ENCODE data around the gene TMEM59. TPM values are rescaled to one million over a fixed set of nuclear protein-coding genes. Genes with fewer than 3 reads are reported as not detected.
A peak's percentile ranks its signal among the peaks of the same experiment; 100 is the strongest.

The TMEM59 gene, protein sequence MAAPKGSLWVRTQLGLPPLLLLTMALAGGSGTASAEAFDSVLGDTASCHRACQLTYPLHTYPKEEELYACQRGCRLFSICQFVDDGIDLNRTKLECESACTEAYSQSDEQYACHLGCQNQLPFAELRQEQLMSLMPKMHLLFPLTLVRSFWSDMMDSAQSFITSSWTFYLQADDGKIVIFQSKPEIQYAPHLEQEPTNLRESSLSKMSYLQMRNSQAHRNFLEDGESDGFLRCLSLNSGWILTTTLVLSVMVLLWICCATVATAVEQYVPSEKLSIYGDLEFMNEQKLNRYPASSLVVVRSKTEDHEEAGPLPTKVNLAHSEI
- total RNA-seq (2022) (192 and 231 TPM in 2 replicates), Bru-seq, nascent RNA (percentile 78 among the genes with signal in this experiment), BruChase-seq, experiment 1, labeled RNA remaining after a 6-hour chase (percentile 90 among the genes with signal in this experiment), BruChase-seq, experiment 2, labeled RNA remaining after a 2-hour chase (percentile 84 among the genes with signal in this experiment)
- long read RNA-seq, full-length matches to known transcripts, result 311 of 467 reads
- long read RNA-seq, partial matches to known transcripts, result 126 of 467 reads
- long read RNA-seq, other reads (novel, unspliced or antisense), result 30 of 467 reads

DNA sequence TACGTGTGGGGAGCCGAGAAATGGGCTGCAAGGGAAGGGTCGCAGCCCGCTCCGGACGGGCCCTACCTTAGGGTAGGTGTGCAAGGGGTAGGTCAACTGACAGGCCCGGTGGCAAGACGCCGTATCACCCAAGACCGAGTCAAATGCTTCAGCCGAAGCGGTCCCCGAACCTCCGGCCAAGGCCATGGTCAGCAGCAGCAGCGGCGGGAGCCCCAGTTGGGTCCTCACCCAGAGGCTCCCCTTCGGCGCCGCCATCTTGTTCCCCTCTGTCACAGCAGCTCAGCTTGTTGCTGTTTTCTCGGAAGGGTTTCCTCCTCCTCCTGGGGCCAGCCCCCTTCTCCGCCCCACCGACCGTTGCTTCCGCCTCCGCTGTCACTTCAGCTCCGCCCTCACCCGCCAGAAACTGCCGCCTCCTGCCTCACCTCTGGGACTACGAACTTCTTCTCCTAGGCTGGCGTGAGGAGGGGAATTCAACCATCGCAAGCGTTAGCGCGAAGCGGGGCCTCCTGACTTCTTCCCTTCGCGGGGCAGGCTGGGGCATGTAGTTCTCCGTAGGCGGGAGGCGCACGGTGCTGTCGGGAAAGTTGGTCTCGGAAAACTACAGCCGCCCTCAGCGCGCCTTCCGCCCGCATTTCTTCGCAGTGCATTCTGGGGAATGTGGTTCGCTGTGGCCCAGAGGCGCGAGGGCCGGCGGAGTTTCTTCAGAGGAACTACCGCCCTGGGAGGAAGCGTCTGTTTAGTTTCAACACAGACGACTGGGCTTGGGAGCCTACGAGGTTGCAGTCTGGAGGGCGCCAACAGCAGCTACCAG, at the start of gene TMEM59, which contains the start of gene TCEANC2:
Gene TMEM59, minus strand, starts transcription at position 271 of the 811 bp plus-strand sequence. Its CDS starts 16 bp downstream, at position 255.
Gene TCEANC2, plus strand, starts transcription at position 675 of the 811 bp plus-strand sequence. CDS start 815 bp downstream, outside the sequence.
- peak; percentile 99 for DNase-seq (ENCODE audit: unreplicated experiment)
- H3K4me3 Mint-ChIP-seq (ENCODE audit: unreplicated experiment), result no peak within 1 kb of the TSS
- H3K27me3 Mint-ChIP-seq (ENCODE audit: insufficient read depth, unreplicated experiment), result no peaks in the 10 kb centered on the region
- H3K4me1 Mint-ChIP-seq (ENCODE audit: insufficient read depth, unreplicated experiment), result peaks cover 13% of the 10 kb centered on the region
- no peak within 1 kb of the TSS for H3K27ac Mint-ChIP-seq (ENCODE audit: low read depth, unreplicated experiment)
- peaks cover 12% of the 10 kb centered on the region for H3K36me3 Mint-ChIP-seq (ENCODE audit: insufficient read depth, unreplicated experiment)
- intact Hi-C loops (cut with micrococcal nuclease), result loop anchor here (1.0 to 5.0 kb wide), 2 partner anchors 176 to 192 kb away; no protein-coding TSS in a partner anchor
- ChIA-PET CTCF (interaction anchor here (0.6 to 3.0 kb wide), 5 partner anchors 93 to 436 kb away, joined by 3 to 9 read pairs (median 4); no protein-coding TSS in a partner anchor), POLR2A (interaction anchor here (0.6 to 4.6 kb wide), 32 partner anchors 9 to 881 kb away, joined by 3 to 45 read pairs (median 5); partner anchors contain the start of genes CYB5RL, IFT25, LDLRAD1 and LRRC42)
- TF ChIP-seq, protein P1, sequence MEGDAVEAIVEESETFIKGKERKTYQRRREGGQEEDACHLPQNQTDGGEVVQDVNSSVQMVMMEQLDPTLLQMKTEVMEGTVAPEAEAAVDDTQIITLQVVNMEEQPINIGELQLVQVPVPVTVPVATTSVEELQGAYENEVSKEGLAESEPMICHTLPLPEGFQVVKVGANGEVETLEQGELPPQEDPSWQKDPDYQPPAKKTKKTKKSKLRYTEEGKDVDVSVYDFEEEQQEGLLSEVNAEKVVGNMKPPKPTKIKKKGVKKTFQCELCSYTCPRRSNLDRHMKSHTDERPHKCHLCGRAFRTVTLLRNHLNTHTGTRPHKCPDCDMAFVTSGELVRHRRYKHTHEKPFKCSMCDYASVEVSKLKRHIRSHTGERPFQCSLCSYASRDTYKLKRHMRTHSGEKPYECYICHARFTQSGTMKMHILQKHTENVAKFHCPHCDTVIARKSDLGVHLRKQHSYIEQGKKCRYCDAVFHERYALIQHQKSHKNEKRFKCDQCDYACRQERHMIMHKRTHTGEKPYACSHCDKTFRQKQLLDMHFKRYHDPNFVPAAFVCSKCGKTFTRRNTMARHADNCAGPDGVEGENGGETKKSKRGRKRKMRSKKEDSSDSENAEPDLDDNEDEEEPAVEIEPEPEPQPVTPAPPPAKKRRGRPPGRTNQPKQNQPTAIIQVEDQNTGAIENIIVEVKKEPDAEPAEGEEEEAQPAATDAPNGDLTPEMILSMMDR (IDR thresholded peaks at IDR 0.05; ENCODE audit: unreplicated experiment), result no peak
- H3K9me3 Mint-ChIP-seq (ENCODE audit: unreplicated experiment), result no peaks in the 10 kb centered on the region
- BruUV-seq (replicated peaks), result TSS peak; percentile 54

DNA sequence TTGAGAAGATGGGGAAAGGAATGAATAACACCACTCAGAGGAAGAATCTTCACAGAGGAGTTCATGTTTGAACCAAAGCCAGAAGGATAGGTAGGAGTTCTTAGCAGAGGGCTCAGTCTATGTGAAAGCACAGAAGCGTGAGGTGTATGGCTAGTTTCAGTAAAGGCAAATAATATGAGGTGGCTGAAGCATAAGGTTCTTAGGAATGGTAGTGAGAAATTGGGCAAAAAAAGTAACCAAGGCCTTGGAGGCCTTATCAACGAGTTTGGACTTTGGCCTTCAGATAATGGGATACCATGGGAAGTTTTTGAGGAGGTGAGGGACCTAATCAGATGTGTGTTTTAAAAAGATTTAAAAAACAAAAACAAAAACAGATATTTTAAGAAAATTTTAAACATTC, 47.5 kb upstream of the TMEM59 start:
- Mint-ChIP-seq H3K4me1 (ENCODE audit: insufficient read depth, unreplicated experiment) (no peaks in the 10 kb centered on the region), H3K27ac (ENCODE audit: low read depth, unreplicated experiment) (no peak overlapping the region), H3K4me3 (ENCODE audit: unreplicated experiment) (no peak overlapping the region), H3K36me3 (ENCODE audit: insufficient read depth, unreplicated experiment) (peaks cover 21% of the 10 kb centered on the region), H3K27me3 (ENCODE audit: insufficient read depth, unreplicated experiment) (no peaks in the 10 kb centered on the region), H3K9me3 (ENCODE audit: unreplicated experiment) (no peaks in the 10 kb centered on the region)
- POLR2A ChIA-PET, result no interaction called here
- no peak for DNase-seq (ENCODE audit: unreplicated experiment)
- intact Hi-C loops (cut with micrococcal nuclease), result no loop called here
- TF ChIP-seq, protein P1 (IDR thresholded peaks at IDR 0.05; ENCODE audit: unreplicated experiment), result no peak
- no TSS peak for BruUV-seq (replicated peaks)
- CTCF ChIA-PET, result interaction anchor here (4.1 kb wide), 1 partner anchor 19 kb away, joined by 20 read pairs; no protein-coding TSS in a partner anchor

DNA sequence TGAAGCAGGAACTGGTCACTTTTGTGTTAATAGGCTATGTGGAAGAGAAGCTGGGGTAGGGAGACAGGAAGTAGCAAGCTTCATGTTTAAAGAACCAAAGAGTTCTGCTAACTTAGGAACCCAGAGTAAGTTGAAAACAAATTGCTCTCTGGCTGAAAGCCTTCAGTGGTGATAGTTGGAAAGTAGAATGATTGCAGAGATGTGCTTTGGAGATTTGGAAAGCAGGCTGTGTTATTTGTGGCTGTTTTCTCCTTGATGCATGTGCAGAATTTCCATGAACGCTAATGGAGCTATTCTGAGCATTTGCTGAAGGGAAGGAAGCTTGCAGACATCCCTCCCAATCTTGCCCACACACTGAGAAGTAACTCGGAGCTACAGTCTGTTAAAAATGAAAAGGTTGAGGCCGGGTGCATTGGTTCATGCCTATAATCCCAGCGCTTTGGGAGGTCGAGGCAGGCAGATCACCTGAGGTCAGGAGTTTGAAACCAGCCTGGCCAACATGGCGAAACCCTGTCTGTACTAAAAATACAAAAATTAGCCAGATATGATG, 46.1 kb upstream of the TMEM59 start:
- CTCF ChIA-PET, result interaction anchor here (0.7 to 4.1 kb wide), 3 partner anchors 18 to 730 kb away, joined by 3 to 20 read pairs (median 3); no protein-coding TSS in a partner anchor
- Mint-ChIP-seq H3K27me3 (ENCODE audit: insufficient read depth, unreplicated experiment) (no peaks in the 10 kb centered on the region), H3K36me3 (ENCODE audit: insufficient read depth, unreplicated experiment) (peaks cover 20% of the 10 kb centered on the region), H3K4me3 (ENCODE audit: unreplicated experiment) (no peak overlapping the region), H3K9me3 (ENCODE audit: unreplicated experiment) (no peaks in the 10 kb centered on the region), H3K27ac (ENCODE audit: low read depth, unreplicated experiment) (no peak overlapping the region), H3K4me1 (ENCODE audit: insufficient read depth, unreplicated experiment) (no peaks in the 10 kb centered on the region)
- TF ChIP-seq, protein P1 (IDR thresholded peaks at IDR 0.05; ENCODE audit: unreplicated experiment), result no peak
- POLR2A ChIA-PET, result interaction anchor here (1.0 kb wide), 1 partner anchor 9 kb away, joined by 3 read pairs; no protein-coding TSS in a partner anchor
- BruUV-seq (replicated peaks), result no TSS peak
- intact Hi-C loops (cut with micrococcal nuclease), result no loop called here
- DNase-seq (ENCODE audit: unreplicated experiment), result no peak

Measured in MCF 10A (cell line).